BLaER1 treated with 17β-estradiol and CSF1 and Interleukin-3, amounts not matched to agents 10 nM and 100 nM (cell line): ENCODE results near the gene MOAP1.
"Not testable (repeated sequence)": the region's sequence is repeated elsewhere in the genome, so short reads cannot be mapped to it uniquely, and the experiment has no call there.

ENCODE experiments used
- H3K27ac ChIP-seq, 11 experiments: shearing (Covaris generic); formaldehyde crosslinking; 2 replicates each; pipeline ENCODE4 v1.8.1; 2022
- H3K27me3 ChIP-seq, 11 experiments: shearing (Covaris generic); formaldehyde crosslinking; 2 replicates each; pipeline ENCODE4 v1.8.1; 2022
- H3K36me3 ChIP-seq, 11 experiments: shearing (Covaris generic); formaldehyde crosslinking; 2 replicates each; pipeline ENCODE4 v1.8.1; 2022
- H3K4me1 ChIP-seq, 10 experiments: shearing (Covaris generic); formaldehyde crosslinking; 2 replicates each; pipeline ENCODE4 v1.8.1; 2022
- H3K4me2 ChIP-seq, 11 experiments: shearing (Covaris generic); formaldehyde crosslinking; 2 replicates each; pipeline ENCODE4 v1.8.1; 2022
- H3K4me3 ChIP-seq, 10 experiments: shearing (Covaris generic); formaldehyde crosslinking; 2 replicates each; pipeline ENCODE4 v1.8.1; 2022
- H3K9ac ChIP-seq, 11 experiments: shearing (Covaris generic); formaldehyde crosslinking; 2 replicates each; pipeline ENCODE4 v1.8.1; 2022
- H3K9me3 ChIP-seq, 11 experiments: shearing (Covaris generic); formaldehyde crosslinking; replicated peaks in 1 of 11; 2 replicates each; pipeline ENCODE4 v1.8.1; 2022
- H4K20me1 ChIP-seq, 11 experiments: shearing (Covaris generic); formaldehyde crosslinking; 2 replicates each; pipeline ENCODE4 v1.8.1; 2022
- Cebpa-rat ChIP-seq, 11 experiments: shearing (Covaris generic); IDR thresholded peaks; 2 replicates each; pipeline ENCODE4 v1.8.1; 2022

The MOAP1 gene, protein sequence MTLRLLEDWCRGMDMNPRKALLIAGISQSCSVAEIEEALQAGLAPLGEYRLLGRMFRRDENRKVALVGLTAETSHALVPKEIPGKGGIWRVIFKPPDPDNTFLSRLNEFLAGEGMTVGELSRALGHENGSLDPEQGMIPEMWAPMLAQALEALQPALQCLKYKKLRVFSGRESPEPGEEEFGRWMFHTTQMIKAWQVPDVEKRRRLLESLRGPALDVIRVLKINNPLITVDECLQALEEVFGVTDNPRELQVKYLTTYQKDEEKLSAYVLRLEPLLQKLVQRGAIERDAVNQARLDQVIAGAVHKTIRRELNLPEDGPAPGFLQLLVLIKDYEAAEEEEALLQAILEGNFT

DNA sequence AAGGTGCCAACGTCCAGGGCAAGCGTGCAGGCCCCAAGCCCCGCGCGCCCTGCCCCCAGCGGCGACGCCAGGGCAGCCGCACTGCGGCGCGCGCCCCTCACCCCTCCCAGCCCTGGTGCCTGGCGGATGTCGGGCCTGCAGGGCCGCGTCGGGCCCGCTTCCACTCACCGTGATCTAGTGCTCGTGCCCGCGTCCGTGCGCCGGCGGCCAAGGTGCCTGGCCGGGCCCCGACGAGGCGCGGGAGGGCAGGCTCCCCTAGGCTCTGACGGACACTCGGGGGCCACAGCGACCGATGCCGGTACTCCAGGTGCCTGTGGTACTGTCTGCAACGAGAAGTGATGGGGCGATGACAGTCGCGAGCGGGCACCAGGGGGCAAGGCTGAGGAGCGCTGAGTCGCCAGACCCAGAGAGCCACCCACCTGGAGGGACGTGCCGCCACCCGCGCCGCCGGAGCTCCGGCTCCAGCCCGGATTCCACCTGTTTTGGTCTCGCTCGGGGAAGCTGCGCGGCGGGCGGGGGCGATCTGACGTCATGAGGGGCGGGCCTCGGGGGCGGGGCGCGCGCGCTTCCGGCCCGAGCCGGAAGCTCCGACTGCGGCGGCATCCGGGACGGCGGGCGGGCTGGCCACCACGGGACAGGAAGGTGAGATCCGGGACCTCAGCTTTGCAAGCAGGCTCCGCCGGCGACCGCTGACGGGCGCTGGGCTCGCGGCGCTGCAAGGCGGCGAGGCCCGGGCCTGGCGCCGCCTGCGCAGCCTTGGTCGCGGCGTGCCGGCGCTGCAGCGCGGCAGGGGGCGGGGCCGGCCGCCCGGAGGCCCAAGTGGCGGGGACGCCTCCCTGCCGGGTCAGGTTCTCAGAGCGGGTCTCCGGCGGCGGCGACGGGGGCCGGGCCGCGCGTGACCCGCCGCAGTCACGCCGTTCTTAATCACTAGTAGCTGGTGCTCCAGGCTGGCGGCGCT, at the start of gene MOAP1, which contains the start of gene LYSET:
Gene MOAP1, minus strand, starts transcription at position 507 of the 958 bp plus-strand sequence. CDS start 655 bp downstream, outside the sequence.
Gene LYSET, plus strand, starts transcription at position 927 of the 958 bp plus-strand sequence. CDS start 89 bp downstream, outside the sequence.
- H3K4me1 ChIP-seq: peaks cover 40 to 54% (median 44%) of the 10 kb centered on the region in 10 experiments
- H3K27me3 ChIP-seq: no peaks in the 10 kb centered on the region
- no peak for TF ChIP-seq Cebpa-rat (IDR thresholded peaks at IDR 0.05)
- H3K36me3 ChIP-seq: peaks cover 28 to 53% (median 42%) of the 10 kb centered on the region in 11 experiments; a peak in 20 of 22 replicates
- peak within 1 kb of the TSS; percentile 89 to 99 (median 97) for H3K4me2 ChIP-seq
- peaks cover 12 to 29% (median 17%) of the 10 kb centered on the region in 11 experiments; a peak in 17 of 22 replicates for H4K20me1 ChIP-seq
- H3K4me3 ChIP-seq: peak within 1 kb of the TSS; percentile 77 to 99 (median 90)
- H3K9me3 ChIP-seq: no peaks in the 10 kb centered on the region
- H3K27ac ChIP-seq: peak within 1 kb of the TSS; percentile 86 to 96 (median 93)
- H3K9ac ChIP-seq: peak within 1 kb of the TSS; percentile 88 to 96 (median 93)

DNA sequence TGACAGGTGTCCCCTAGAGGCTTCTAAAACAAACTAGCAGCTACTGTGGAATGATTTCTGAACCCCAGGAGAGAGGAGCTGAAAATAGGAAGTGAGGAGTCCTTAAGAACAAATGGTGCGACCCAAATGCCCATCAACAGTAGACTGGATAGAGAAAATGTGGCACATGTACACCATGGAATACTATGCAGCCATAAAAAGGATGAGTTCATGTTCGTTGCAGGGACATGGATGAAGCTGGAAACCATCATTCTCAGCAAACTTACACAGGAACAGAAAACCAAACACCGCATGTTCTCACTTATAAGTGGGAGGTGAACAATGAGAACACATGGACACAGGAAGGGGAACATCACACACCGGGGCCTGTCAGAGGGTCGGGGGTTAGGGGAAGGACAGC, 48.4 kb upstream of the MOAP1 start:
- H3K27ac ChIP-seq, H3K27me3 ChIP-seq, H3K4me3 ChIP-seq, H3K9ac ChIP-seq, H3K4me2 ChIP-seq, H3K4me1 ChIP-seq, H4K20me1 ChIP-seq, H3K9me3 ChIP-seq: not testable (repeated sequence)
- H3K36me3 ChIP-seq: peaks cover 12 to 24% (median 19%) of the 10 kb centered on the region in 11 experiments

DNA sequence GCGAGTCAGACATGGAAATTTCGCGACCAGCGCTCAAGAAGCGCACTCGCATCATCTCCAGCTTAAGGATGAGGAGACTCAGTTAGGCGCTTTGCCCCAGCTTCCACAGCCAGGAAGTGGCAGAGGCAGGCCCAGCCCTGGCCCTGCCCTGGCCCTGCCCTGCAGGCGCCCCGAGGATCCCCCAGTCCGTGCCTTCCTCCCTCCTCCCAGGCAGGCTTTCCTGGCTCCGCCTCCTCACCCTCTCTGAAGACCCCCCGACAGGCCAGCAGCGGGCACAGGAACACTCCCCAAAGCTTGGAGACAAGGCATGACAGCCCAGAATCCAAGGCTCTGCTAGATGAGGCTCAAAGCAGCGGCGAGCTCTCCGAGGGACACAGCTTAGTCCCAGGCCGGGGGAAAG, 47.5 kb upstream of the MOAP1 start:
- Histone ChIP-seq H3K4me2 (no peak overlapping the region), H3K27ac (no peak overlapping the region), H4K20me1 (no peaks in the 10 kb centered on the region; a peak in 1 of 22 replicates), H3K9me3 (peaks cover 0 to 5% (median 0%) of the 10 kb centered on the region in 11 experiments; a peak in 1 of 22 replicates), H3K27me3 (no peaks in the 10 kb centered on the region), H3K9ac (no peak overlapping the region), H3K36me3 (peaks cover 21 to 33% (median 28%) of the 10 kb centered on the region in 11 experiments), H3K4me3 (no peak overlapping the region), H3K4me1 (no peaks in the 10 kb centered on the region)
- TF ChIP-seq Cebpa-rat (IDR thresholded peaks at IDR 0.05): no peak

DNA sequence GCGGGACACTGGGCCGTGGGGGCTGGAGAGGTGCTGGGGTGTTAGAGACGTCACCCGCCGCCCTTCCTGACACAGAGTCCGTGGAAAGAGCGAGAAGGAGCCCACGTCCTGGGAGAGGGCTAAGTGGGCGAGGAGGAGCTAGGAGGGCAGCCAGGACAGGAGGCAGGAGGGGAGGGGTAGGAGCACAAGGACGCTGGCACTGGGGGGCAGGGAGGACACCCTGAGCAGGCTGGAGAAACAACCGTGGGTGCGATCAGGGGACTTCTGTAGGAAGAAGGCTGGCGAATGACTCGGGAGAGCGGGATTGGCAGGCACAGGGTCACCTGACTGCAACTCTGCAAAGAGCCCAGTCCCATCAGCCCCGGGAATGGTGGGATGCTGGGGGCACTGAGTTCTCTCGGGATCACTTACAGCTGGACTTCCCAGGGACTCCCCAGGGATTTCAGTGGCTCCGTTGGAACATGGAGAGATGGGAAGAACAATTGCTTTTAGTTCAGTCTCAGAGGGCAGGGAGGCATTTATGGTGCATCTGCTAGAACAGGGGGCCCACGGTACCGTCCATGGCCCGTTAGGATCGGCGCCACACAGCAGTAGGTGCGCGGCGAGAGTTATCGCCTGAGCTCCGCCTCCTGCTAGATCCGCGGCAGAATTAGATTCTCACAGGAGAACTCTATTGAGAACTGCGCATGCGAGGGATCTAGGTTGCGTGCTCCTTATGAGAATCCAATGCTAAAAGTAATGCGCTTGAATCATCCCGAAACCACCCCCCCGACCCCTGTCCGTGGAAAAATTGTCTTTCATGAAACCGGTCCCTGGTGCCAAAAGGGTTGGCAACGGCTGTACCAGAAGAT, 46.7 kb upstream of the MOAP1 start:
- TF ChIP-seq Cebpa-rat (IDR thresholded peaks at IDR 0.05): no peak
- peaks cover 0 to 5% (median 0%) of the 10 kb centered on the region in 11 experiments; a peak in 1 of 22 replicates for H3K9me3 ChIP-seq
- H4K20me1 ChIP-seq: no peaks in the 10 kb centered on the region; a peak in 1 of 22 replicates
- no peak overlapping the region for H3K9ac ChIP-seq
- H3K4me1 ChIP-seq: no peaks in the 10 kb centered on the region
- H3K4me2 ChIP-seq: no peak overlapping the region
- no peaks in the 10 kb centered on the region for H3K27me3 ChIP-seq
- no peak overlapping the region for H3K27ac ChIP-seq
- H3K36me3 ChIP-seq: peaks cover 26 to 40% (median 33%) of the 10 kb centered on the region in 11 experiments
- H3K4me3 ChIP-seq: no peak overlapping the region

DNA sequence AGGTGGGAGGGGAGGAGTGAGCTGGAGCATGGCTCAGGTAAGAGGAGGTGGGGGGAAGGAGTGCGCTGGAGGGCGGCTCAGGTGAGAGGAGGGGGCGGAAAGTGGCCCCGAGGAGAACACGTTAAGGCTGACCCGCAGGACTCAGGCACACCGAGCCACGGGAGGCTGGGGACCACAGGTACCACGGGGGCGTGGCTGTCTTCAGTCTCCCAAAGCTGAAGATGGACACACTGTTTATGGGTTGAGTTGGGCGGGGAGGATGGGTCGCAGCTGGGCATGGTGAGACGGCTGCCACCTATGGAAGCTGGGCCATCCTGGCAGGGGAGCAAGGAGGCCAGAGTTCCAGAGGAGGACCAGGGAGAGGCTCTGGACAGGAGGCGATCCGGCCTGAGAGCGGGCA, 45.8 kb upstream of the MOAP1 start:
- no peak overlapping the region for H3K27ac ChIP-seq
- peaks cover 35 to 48% (median 42%) of the 10 kb centered on the region in 11 experiments for H3K36me3 ChIP-seq
- H3K4me1 ChIP-seq: no peaks in the 10 kb centered on the region
- no peak overlapping the region for H3K9ac ChIP-seq
- H3K4me2 ChIP-seq: no peak overlapping the region
- peaks cover 0 to 5% (median 0%) of the 10 kb centered on the region in 11 experiments; a peak in 1 of 22 replicates for H3K9me3 ChIP-seq
- H4K20me1 ChIP-seq: no peaks in the 10 kb centered on the region; a peak in 1 of 22 replicates
- no peaks in the 10 kb centered on the region for H3K27me3 ChIP-seq
- no peak overlapping the region for H3K4me3 ChIP-seq
- no peak for TF ChIP-seq Cebpa-rat (IDR thresholded peaks at IDR 0.05)

DNA sequence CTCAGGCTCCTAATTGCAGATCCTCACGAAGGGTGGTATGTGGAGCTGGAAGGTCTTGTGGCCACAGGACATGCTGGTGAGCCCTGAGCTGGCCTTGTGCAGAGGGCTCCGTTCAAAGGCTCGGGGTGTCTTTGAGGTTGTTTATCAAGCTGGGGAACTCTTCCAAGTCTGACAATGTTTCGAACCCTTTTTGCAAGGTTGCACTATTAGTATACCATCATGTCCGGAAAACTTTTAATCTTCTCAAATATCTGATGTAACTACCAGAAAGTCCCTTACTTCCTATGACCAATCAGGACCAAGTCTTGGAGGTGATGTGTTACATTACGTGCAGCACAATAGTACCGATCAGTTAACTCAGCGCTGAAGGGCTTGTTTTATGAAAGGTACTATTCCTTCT, 43.9 kb upstream of the MOAP1 start:
- H3K9me3 ChIP-seq: peaks cover 0 to 5% (median 0%) of the 10 kb centered on the region in 11 experiments; a peak in 1 of 22 replicates
- H3K27ac ChIP-seq: no peak overlapping the region
- no peak overlapping the region for H3K4me2 ChIP-seq
- no peaks in the 10 kb centered on the region; a peak in 1 of 22 replicates for H4K20me1 ChIP-seq
- no peak overlapping the region for H3K9ac ChIP-seq
- H3K4me1 ChIP-seq: no peaks in the 10 kb centered on the region
- H3K27me3 ChIP-seq: no peaks in the 10 kb centered on the region
- no peak for TF ChIP-seq Cebpa-rat (IDR thresholded peaks at IDR 0.05)
- no peak overlapping the region for H3K4me3 ChIP-seq
- H3K36me3 ChIP-seq: peaks cover 53 to 68% (median 60%) of the 10 kb centered on the region in 11 experiments

DNA sequence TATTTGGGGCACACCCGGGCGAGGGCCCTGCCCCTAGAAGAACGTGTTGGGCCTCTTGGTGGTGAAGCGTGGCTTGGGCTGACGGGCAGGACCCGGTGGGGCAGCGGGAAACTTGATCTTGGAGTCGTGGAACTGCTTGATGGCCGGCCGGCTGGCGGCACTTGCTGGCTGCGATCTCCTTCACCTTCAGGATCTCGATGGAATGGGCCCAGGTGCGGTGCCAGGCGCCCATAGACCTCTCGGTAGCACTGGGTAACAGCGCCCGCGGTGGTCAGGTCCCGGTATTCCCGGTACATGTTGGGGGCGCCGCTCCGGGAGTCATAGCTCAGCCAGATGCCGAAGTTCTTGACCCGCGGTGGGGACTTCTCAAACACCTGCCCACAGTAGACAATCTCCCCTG, 38.9 kb upstream of the MOAP1 start:
- no peak overlapping the region for H3K4me3 ChIP-seq

DNA sequence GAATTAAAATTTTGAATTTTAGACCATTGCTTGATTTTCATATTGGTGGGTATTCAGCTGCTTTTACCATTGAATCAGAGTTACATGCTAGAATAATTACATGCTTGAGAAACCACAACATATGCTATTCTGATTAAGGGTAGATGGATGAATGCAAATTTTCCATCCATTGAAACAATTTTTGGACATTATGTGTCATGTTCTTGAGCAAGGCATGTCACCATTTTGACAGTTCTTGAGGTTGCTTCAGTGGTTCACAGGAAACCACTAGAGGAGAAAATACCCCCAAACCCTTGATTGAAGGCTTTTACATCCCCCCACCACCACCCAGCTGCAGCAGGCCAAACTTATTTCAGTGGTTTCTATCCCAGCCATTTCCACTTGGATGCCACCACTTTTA, 35.8 kb upstream of the MOAP1 start:
- H3K4me3 ChIP-seq: 0 out of 20 replicates have a peak overlapping the region, but pooled peaks of 1 of the 10 experiments have one; percentile 10
- H4K20me1 ChIP-seq: peaks cover 0 to 4% (median 0%) of the 10 kb centered on the region in 11 experiments; a peak in 3 of 22 replicates
- TF ChIP-seq Cebpa-rat (IDR thresholded peaks at IDR 0.05): peak in 7 of 11 experiments; percentile 12 to 92 (median 63); a peak in 6 of 22 replicates
- H3K27me3 ChIP-seq: no peaks in the 10 kb centered on the region
- peak overlapping the region in 8 of 11 experiments; percentile 38 to 92 (median 72); a peak in 16 of 22 replicates for H3K27ac ChIP-seq
- H3K4me2 ChIP-seq: peak overlapping the region in 9 of 11 experiments; percentile 48 to 76 (median 68); a peak in 18 of 22 replicates
- H3K36me3 ChIP-seq: peaks cover 75 to 90% (median 78%) of the 10 kb centered on the region in 11 experiments
- no peaks in the 10 kb centered on the region for H3K9me3 ChIP-seq
- H3K9ac ChIP-seq: peak overlapping the region in 5 of 11 experiments; percentile 49 to 73 (median 52); a peak in 7 of 22 replicates
- peaks cover 0 to 34% (median 25%) of the 10 kb centered on the region in 10 experiments; a peak in 17 of 20 replicates for H3K4me1 ChIP-seq

More for the DNA sequence above, 38.9 kb upstream of the MOAP1 start:
- Histone ChIP-seq H3K36me3 (peaks cover 74 to 90% (median 81%) of the 10 kb centered on the region in 11 experiments), H3K9ac (no peak overlapping the region), H4K20me1 (peaks cover 0 to 4% (median 0%) of the 10 kb centered on the region in 11 experiments; a peak in 3 of 22 replicates), H3K4me1 (peaks cover 0 to 33% (median 25%) of the 10 kb centered on the region in 10 experiments; a peak in 17 of 20 replicates), H3K27me3 (no peaks in the 10 kb centered on the region), H3K4me2 (no peak overlapping the region), H3K27ac (peak overlapping the region in 2 of 11 experiments; percentile 13 to 15; a peak in 1 of 22 replicates), H3K9me3 (no peaks in the 10 kb centered on the region)
- TF ChIP-seq Cebpa-rat (IDR thresholded peaks at IDR 0.05): no peak
